Anterior cingulate cortex (tissue), 58 donors: ENCODE data around the gene SLC15A5.

ENCODE experiments used
- DNase-seq, 58 donors: peaks; one replicate each; lab custom pipeline; 2025; lab: John Stamatoyannopoulos, UW

Gene SLC15A5

GRCh38 chr12:16189849-16190248, 87.6 kb downstream of the SLC15A5 start:
- no peak for DNase-seq

DNA sequence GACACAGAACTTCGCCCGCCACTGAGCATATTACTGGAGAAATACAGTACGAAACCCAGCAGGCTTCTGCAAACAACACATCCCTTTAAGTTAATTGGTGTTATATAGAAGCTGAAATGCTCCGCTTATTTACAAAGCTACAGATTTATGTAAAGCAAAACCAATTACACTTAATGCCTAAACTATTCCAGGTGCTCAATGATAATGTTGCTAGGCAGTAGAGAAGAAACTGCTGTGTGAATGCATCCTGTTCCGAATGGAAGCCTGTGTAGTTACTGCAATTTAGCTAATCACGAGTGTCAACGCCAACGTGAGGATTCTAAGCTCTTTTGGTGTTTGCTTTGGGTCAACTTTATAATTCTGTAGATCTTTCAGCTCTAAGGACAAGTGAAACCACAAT, 89.8 kb downstream of the SLC15A5 start:
- DNase-seq: no peak

DNA sequence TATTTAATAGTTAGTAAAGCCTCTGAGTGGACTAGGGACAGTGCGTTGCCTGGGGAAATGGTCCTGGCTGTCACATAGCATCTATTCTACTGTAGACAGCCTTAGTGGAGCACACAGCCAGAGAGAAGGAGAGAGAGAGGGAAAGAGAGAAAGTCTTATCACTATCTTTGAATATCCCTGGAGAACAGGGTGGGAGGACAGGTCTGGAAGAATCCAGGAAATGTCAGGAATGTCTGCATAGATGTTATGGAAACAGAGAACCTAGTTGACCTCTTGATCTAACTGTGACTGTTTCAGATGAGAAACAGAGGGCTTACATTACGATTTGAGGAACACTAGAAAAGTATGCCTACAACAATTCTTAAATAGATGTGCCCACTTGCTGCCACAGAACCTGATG, 92.8 kb downstream of the SLC15A5 start:
- DNase-seq: no peak

- DNase-seq: no peak
Measured at GRCh38 chr12:16183541-16183940, 93.9 kb downstream of the SLC15A5 start.

DNA sequence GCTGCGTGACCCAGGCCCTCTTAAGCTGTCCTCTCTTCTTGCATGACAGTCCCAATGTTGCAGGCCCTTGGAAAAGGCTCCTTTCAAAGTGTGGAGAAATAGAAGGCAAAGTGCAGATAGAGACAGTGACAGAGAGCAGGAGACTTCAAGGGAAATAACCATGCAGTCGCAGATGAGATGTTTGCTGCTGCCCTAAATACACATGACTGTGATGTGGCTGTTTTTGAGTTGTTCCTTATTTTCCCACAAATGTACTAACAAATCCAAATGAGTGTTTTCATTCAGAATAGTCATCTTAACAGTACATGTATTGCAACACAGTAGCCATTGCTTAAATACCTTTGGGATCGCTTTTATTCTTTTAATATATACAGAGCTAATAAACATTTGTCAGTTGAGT, 101.6 kb downstream of the SLC15A5 start:
- no peak for DNase-seq

DNA sequence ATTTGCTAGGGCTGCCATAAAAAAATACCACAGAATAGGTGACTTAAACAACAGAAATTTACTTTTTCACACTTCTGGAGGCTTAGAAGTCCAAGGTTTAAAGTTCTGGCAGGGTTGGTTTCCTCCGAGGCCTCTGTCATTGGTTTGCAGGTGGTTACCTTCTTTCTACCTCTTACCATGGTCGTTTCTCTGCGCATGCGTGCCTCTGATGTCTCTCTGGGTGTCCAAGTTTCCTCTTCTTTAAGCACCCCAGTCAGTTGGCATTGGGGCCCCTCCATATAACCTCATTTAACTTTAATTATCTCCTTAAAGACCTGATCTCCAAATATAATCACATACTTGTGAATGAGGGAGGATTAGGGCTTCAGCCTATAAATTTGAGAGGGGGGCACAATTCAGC, 103.2 kb downstream of the SLC15A5 start:
- DNase-seq: no peak

- no peak for DNase-seq
Measured at GRCh38 chr12:16171348-16171747, 106.1 kb downstream of the SLC15A5 start.

DNA sequence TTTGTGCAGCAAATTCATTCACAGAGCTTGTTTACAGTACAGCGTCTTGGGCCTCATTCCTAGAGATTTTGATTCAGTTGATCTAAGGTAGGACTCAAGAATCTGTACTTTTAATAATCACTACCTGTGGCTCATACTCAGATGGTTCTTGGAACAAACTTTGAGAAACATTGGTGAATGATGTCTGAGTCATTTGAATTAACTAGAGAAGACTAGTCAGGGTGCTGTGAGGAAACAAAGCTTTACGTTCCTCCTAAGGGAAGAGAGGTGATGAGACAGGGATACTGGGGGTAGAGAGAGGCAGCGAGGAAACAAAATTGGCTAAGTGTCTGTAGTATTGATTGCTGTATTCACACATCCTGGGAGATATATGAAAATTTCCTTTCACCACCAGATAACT, 109.4 kb downstream of the SLC15A5 start:
- DNase-seq: peak in 1 of 58 donors; percentile 3

GRCh38 chr12:16166563-16167470, 110.7 kb downstream of the SLC15A5 start:
- peak in 7 of 58 donors; percentile 1 to 15 (median 11) for DNase-seq

DNA sequence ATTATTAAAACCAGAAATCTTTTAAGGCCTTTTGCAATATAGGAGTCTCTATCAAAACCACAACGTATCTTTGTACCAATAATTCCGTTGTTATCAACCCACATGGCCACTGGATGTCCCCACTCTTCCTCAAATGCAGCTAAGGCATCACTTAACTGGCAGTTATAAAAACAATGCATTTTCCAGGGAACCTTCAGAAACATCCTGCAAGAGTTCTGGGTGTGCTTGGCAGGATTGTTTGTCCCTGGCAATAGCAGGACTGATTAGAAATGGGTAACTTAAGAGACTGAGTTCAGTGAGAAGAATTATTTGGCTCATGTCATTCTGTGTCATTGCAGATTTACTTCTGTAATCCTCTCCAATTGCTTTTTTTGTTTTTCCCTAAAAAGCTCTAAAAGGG, 112.0 kb downstream of the SLC15A5 start:
- peak in 22 of 58 donors; percentile 1 to 44 (median 8) for DNase-seq

GRCh38 chr12:16163901-16164300, 113.6 kb downstream of the SLC15A5 start:
- DNase-seq: no peak

DNA sequence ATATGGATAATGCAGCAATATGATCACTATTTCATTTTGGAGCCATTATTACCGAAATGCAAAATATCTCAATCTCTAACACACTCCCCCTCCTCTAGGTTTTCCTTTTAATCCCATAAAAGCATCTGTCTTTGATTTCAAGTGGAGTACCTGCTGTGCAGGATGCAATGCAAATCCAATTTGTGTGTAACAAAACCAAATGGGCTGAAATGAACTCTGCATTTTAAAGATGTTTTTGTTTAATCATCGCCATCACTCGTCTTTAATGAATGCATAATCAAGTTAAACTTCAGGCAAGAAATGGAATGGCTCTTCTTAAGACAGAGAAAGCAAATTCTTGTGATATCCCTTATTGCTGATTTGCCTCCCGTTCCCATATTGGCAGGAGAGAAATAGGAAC, 114.3 kb downstream of the SLC15A5 start:
- DNase-seq: no peak

DNA sequence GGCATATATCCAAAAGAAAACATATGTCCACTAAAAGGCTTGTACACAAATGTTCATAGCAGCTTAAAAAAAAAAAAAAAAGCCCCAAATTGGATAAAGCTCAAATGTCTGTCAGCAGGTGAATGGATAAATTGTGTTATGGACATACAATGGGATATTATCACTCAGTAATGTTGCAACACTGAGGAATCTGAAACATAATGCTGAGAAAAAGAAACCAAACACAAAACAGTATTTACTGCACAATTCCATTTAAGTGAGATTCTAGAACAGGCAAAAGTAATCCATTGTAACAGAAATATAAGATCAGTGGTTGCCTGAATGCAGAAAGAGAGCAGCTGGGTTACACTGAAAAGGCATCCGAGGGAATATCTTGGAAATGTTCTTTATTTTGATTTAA, 117.9 kb downstream of the SLC15A5 start:
- DNase-seq: no peak

GRCh38 chr12:16158050-16158449, 119.4 kb downstream of the SLC15A5 start:
- no peak for DNase-seq

DNA sequence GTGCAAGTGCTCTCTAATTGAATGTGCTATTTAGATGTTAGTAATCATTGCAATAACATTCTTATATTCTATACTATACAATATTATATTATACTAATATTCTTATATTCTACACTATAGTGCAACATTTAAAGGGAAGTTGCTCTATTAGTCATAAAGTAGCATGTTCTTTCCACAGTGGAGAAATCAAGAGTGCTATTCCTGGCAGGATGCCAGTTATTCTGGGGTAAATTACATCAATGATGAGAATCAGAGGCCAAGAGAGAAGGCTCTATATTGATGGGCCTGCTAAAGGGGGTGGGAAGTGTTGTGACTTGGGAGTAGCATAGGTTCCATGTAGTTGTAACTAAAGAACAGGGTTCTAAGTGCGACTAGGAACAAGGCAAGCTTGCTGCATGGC, 121.5 kb downstream of the SLC15A5 start:
- DNase-seq: no peak

DNA sequence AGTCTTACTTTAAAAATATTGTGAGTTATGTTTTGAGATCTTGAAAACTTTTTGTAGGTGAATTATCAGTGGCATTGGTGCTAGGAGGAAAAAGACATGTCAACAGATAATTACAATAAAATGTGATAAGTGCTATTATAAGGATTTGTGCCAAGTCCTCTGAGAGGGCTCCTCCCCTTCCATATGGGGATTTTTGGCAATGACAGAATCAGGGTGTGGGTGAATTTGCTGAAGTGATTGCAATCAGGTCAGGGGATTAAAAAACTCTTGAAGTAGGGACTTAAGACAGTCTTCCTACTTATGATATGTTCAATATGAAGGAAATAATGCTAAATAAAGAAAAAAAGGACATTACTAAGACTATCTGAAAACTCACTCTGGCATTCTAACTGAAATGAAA, 122.5 kb downstream of the SLC15A5 start:
- no peak for DNase-seq

DNA sequence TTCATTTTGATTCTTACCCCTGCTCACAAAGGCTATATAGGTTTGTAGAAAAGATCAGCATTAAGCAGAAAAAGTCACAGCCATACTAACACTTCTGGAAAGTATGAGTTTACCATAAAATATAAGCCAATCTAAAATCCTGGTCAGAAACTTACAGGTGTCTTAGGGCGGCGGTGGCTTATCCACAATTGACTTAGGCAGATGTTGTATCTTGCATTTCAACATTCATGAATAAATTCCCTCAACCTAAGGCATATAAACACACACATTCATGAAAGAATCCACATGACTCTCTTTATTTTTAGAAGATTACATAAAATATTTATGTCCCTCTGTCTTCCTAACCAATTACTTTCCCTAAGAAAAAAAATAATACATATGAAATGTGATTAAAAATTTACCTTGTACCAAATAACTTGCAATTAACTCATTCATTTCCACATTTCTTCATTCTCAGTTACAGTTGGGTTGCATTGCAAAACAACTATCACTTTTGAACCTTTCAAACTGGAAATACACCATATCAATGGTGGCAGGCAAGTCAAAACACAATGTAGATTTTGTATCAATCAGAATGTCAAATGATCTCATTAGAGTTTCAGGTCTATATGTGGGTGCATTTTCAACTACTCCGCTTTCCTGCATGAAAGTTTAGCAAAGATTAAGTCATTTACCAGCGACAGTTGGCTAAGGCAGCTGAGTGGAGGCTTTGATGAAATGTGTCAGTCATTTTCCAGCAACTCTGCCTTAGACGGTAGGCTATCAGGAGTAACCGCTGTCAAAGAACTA, 124.4 kb downstream of the SLC15A5 start:
- no peak for DNase-seq

DNA sequence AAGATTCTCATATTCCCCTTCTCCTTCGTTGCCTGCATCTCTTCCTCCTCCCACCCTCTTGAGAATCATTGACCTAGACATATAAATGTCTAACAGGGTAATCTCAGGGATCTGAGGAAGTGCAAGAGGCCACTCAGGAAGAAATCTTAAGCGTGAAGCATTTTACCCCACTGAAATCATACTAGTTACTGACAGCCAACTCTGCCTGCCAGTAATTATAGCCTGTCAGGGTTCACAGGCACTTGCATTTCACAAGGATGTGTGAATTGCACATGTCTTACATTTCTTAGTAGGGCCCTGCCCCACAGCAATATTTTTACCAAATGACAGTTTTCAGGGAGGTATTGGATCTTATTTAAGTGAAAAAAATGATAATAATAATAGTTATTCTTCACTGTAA, 127.2 kb downstream of the SLC15A5 start:
- DNase-seq: no peak

DNA sequence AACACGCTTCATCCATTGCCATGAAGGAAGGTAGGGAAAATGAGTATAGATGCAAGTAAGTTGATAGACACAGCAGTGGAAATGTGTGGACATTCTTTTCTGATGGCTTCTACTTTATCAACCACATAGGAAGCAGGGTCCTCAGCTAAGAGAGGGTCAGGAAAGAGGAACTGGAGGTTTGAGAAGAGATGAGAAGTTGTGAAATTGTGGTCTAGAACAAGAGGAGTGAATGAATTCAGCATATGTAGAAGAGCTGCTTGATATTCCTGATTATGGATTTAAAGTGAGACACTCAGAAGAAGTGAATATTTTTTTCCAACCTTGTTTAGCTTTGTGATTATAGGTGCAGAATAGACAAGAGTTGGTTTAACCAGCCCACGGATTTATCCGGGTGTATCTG, 128.5 kb downstream of the SLC15A5 start:
- DNase-seq: no peak
